Ishikawa (cell line): ENCODE data around the gene EMILIN2.

Source experiments
- CEBPB ChIP-seq: IDR thresholded peaks from 2 replicates; pipeline ENCODE4 v1.6.1; 2012
- CREB1 ChIP-seq: IDR thresholded peaks from 2 replicates; pipeline ENCODE4 v1.6.1; 2012; ENCODE audit warnings: low read depth
- EGR1 ChIP-seq: IDR thresholded peaks from 2 replicates; pipeline ENCODE4 v1.6.1; 2012
- EP300 ChIP-seq: IDR thresholded peaks from 2 replicates; pipeline ENCODE4 v1.6.1; 2012; ENCODE audit warnings: borderline replicate concordance
- FOXM1 ChIP-seq: IDR thresholded peaks from 2 replicates; pipeline ENCODE4 v1.6.1; 2012; ENCODE audit warnings: low read depth, borderline replicate concordance
- MAX ChIP-seq: IDR thresholded peaks from 2 replicates; pipeline ENCODE4 v1.6.1; 2012
- NFIC ChIP-seq: IDR thresholded peaks from 2 replicates; pipeline ENCODE4 v1.6.1; 2012
- RAD21 ChIP-seq: IDR thresholded peaks from 2 replicates; pipeline ENCODE4 v1.6.1; 2012; ENCODE audit warnings: low read depth
- TAF1 ChIP-seq: IDR thresholded peaks from 2 replicates; pipeline ENCODE4 v1.6.1; 2012; ENCODE audit warnings: low read depth, mild to moderate bottlenecking
- TCF12 ChIP-seq: IDR thresholded peaks from 2 replicates; pipeline ENCODE4 v1.6.1; 2012; ENCODE audit warnings: low read depth
- TEAD4 ChIP-seq: IDR thresholded peaks from 2 replicates; pipeline ENCODE4 v1.6.1; 2012
- USF1 ChIP-seq: IDR thresholded peaks from 2 replicates; pipeline ENCODE4 v1.6.1; 2012
- YY1 ChIP-seq: IDR thresholded peaks from 2 replicates; pipeline ENCODE4 v1.6.1; 2012; ENCODE audit warnings: low read depth
- ZBTB7A ChIP-seq: IDR thresholded peaks from 2 replicates; pipeline ENCODE4 v1.6.1; 2012; ENCODE audit warnings: low read depth
- TF ChIP-seq, protein P1 (sequence below): IDR thresholded peaks from 2 replicates; pipeline ENCODE4 v1.6.1; 2012; ENCODE audit warnings: low read depth, mild to moderate bottlenecking

Gene EMILIN2

GRCh38 chr18:2900684-2901422, 54.0 kb downstream of the EMILIN2 start:
- TF ChIP-seq TCF12, result no peak
- TF ChIP-seq, protein P1, sequence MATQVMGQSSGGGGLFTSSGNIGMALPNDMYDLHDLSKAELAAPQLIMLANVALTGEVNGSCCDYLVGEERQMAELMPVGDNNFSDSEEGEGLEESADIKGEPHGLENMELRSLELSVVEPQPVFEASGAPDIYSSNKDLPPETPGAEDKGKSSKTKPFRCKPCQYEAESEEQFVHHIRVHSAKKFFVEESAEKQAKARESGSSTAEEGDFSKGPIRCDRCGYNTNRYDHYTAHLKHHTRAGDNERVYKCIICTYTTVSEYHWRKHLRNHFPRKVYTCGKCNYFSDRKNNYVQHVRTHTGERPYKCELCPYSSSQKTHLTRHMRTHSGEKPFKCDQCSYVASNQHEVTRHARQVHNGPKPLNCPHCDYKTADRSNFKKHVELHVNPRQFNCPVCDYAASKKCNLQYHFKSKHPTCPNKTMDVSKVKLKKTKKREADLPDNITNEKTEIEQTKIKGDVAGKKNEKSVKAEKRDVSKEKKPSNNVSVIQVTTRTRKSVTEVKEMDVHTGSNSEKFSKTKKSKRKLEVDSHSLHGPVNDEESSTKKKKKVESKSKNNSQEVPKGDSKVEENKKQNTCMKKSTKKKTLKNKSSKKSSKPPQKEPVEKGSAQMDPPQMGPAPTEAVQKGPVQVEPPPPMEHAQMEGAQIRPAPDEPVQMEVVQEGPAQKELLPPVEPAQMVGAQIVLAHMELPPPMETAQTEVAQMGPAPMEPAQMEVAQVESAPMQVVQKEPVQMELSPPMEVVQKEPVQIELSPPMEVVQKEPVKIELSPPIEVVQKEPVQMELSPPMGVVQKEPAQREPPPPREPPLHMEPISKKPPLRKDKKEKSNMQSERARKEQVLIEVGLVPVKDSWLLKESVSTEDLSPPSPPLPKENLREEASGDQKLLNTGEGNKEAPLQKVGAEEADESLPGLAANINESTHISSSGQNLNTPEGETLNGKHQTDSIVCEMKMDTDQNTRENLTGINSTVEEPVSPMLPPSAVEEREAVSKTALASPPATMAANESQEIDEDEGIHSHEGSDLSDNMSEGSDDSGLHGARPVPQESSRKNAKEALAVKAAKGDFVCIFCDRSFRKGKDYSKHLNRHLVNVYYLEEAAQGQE, result peak; percentile 69
- no peak for TF ChIP-seq CREB1
- TF ChIP-seq MAX, result 0 out of 2 replicates have a peak, but pooled peaks have one; percentile 17
- TF ChIP-seq CEBPB, result no peak
- no peak for TF ChIP-seq TEAD4

DNA sequence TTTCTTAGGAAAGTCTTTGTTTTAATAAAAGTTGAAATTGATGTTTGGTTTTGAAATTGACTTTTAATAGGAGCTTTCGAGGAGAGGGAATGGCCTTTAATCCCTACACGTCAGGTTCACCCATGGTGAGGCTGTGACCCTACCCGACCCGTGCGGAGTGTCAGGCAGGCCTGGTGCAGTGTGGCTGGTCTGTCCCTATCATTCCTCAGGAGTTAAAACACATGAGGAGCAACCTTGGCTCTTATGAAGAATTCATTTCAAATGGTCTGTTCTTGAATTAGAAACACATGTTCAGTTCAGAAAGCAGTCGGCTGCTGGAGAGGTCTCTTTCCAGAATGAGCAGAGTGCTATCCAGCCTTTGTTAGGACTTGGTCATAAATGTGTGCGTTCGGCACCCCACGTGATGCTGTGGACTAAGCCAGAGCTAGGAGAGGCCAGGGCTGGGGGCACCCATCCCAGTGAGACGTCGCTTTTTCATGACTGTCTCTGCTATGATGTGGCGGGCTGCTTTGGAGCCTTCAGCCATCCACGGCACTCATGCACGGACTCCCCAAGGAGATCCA, 54.7 kb downstream of the EMILIN2 start:
- TF ChIP-seq USF1 (no peak), ZBTB7A (no peak), TAF1 (no peak), CEBPB (no peak), EP300 (no peak), YY1 (no peak), MAX (no peak), TEAD4 (no peak), CREB1 (no peak), RAD21 (no peak), TCF12 (no peak), NFIC (no peak), FOXM1 (no peak), EGR1 (no peak)
- TF ChIP-seq, protein P1, result no peak

GRCh38 chr18:2902327-2902726, 55.5 kb downstream of the EMILIN2 start:
- TF ChIP-seq TEAD4 (no peak), EP300 (no peak), NFIC (no peak), YY1 (no peak), USF1 (no peak), CEBPB (no peak), TAF1 (no peak), CREB1 (no peak), TCF12 (no peak), RAD21 (no peak), MAX (no peak), FOXM1 (no peak), ZBTB7A (no peak), EGR1 (no peak)
- TF ChIP-seq, protein P1, result no peak

DNA sequence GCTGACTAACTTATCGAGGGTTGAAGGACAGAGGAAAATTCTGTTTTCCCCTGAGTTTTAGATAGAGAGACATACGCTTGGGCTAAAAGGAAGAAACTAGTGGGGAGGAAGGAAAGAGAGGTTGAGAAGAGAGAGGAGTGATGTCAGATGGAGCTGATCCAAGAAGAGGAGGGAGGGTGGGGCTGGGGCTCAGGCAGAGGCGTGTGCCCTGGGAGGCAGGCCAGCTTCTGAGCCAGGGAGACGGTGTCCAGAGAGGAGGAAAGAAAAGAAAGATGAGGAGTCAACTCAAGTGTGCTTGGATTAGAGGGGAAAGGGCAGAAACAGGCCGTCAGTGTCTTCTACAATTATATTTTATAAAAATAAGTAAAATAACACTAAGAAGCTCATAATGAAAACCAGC, 56.2 kb downstream of the EMILIN2 start:
- no peak for TF ChIP-seq YY1
- no peak for TF ChIP-seq FOXM1
- TF ChIP-seq TAF1, result no peak
- no peak for TF ChIP-seq CREB1
- TF ChIP-seq ZBTB7A, result no peak
- TF ChIP-seq NFIC, result 0 out of 2 replicates have a peak, but pooled peaks have one; percentile 16
- TF ChIP-seq EGR1, result no peak
